Natural killer cell treated with Interleukin-12 subunit alpha and Interleukin-12 subunit beta and Interleukin-15 and Interleukin-18, amount 100 ng/mL, for 72 hours (primary cell): ENCODE data around the gene DOCK3. TPM values are rescaled to one million over a fixed set of nuclear protein-coding genes. Genes with fewer than 3 reads are reported as not detected.
A peak's percentile ranks its signal among the peaks of the same experiment; 100 is the strongest.
"Not testable (repeated sequence)": the region's sequence is repeated elsewhere in the genome, so short reads cannot be mapped to it uniquely, and the experiment has no call there.

ENCODE experiments used
- ATAC-seq, 2 donors: fragments of 150-1000 bp; cut with Tn5 transposase in 1 of 2; sonication (Bioruptor Pico), chemical (Tn5 transposase) in 1 of 2; 2 replicates each; pipeline ENCODE4 v1.10.0; 2021
- DNase-seq: peaks from one replicate; pipeline ENCODE4 v3.0.0; 2022; ENCODE audit warnings: low spot score
- H3K27ac Mint-ChIP-seq, 2 donors: 1 replicate in 1 of 2; 2 replicates in 1 of 2; pipeline ENCODE4 v1.8.0; 2022; ENCODE audit warnings: mixed read lengths in 2 of 2, mild to moderate bottlenecking in 1 of 2, moderate library complexity in 1 of 2
- H3K27me3 Mint-ChIP-seq, 2 donors: 1 replicate in 1 of 2; 2 replicates in 1 of 2; pipeline ENCODE4 v1.8.0; 2022; ENCODE audit warnings: mixed read lengths in 2 of 2
- H3K36me3 Mint-ChIP-seq: one replicate; pipeline ENCODE4 v1.8.0; 2022; ENCODE audit warnings: mixed read lengths
- H3K4me1 Mint-ChIP-seq, 2 donors: 1 replicate in 1 of 2; 2 replicates in 1 of 2; pipeline ENCODE4 v1.8.0; 2022; ENCODE audit warnings: low read depth in 2 of 2, mixed read lengths in 2 of 2, mild to moderate bottlenecking in 1 of 2
- H3K4me3 Mint-ChIP-seq: one replicate; pipeline ENCODE4 v1.8.0; 2022; ENCODE audit warnings: mixed read lengths
- H3K9me3 Mint-ChIP-seq: 2 replicates; pipeline ENCODE4 v1.8.0; 2022; ENCODE audit warnings: mixed read lengths
- total RNA-seq, 2 donors: library from RNA; stranded (reverse); gene quantifications; one replicate each; pipeline ENCODE4 v1.2.3, GENCODE V29; 2022

DOCK3 gene
- total RNA-seq, 2 donors from 2014 or later: 1.3 to 4.5 TPM

GRCh38 chr3:51075221-51075775, 400.6 kb downstream of the DOCK3 start:
- H3K4me3 Mint-ChIP-seq: no peak overlapping the region
- H3K36me3 Mint-ChIP-seq: no peaks in the 10 kb centered on the region
- ATAC-seq: no peak
- no peaks in the 10 kb centered on the region for H3K9me3 Mint-ChIP-seq
- DNase-seq: no peak
- no peak overlapping the region for H3K27ac Mint-ChIP-seq
- H3K4me1 Mint-ChIP-seq: no peaks in the 10 kb centered on the region
- no peaks in the 10 kb centered on the region for H3K27me3 Mint-ChIP-seq

- DNase-seq: no peak
- peaks cover 27% of the 10 kb centered on the region for H3K9me3 Mint-ChIP-seq
- peaks cover 0 to 7% of the 10 kb centered on the region in 2 donors for H3K27me3 Mint-ChIP-seq
- ATAC-seq: no peak
- no peak overlapping the region for H3K4me3 Mint-ChIP-seq
- no peaks in the 10 kb centered on the region for H3K4me1 Mint-ChIP-seq
- peaks cover 29% of the 10 kb centered on the region for H3K36me3 Mint-ChIP-seq
- no peak overlapping the region for H3K27ac Mint-ChIP-seq
These were observed 407.6 kb downstream of the DOCK3 start for GRCh38 chr3:51082363-51082762.

DNA sequence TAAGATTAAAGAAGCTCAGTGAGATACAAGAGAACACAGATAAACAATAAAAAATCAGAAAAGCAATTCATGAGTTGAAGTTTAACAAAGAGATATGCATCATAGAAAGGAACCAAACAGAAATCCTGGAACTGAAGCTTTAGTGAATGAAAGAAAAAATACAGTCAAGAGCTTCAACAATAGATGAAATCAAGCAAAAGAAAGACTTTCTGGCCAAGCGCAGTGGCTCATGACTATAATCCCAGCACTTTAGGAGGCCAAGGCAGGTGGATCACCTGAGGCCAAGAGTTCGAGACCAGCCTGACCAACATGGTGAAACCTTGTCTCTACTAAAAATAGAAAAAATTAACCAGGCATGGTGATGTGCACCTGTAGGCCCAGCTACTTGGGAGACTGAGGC, 408.8 kb downstream of the DOCK3 start:
- DNase-seq: no peak
- H3K27ac Mint-ChIP-seq: no peak overlapping the region
- H3K4me3 Mint-ChIP-seq: no peak overlapping the region
- peaks cover 27% of the 10 kb centered on the region for H3K9me3 Mint-ChIP-seq
- H3K36me3 Mint-ChIP-seq: peaks cover 29% of the 10 kb centered on the region
- peaks cover 0 to 11% of the 10 kb centered on the region in 2 donors for H3K27me3 Mint-ChIP-seq
- ATAC-seq: no peak
- no peaks in the 10 kb centered on the region for H3K4me1 Mint-ChIP-seq

- DNase-seq, H3K36me3 Mint-ChIP-seq, H3K27me3 Mint-ChIP-seq, H3K27ac Mint-ChIP-seq, H3K9me3 Mint-ChIP-seq, H3K4me3 Mint-ChIP-seq, H3K4me1 Mint-ChIP-seq, ATAC-seq: not testable (repeated sequence)
These were observed 417.4 kb downstream of the DOCK3 start for GRCh38 chr3:51092141-51092540.

DNA sequence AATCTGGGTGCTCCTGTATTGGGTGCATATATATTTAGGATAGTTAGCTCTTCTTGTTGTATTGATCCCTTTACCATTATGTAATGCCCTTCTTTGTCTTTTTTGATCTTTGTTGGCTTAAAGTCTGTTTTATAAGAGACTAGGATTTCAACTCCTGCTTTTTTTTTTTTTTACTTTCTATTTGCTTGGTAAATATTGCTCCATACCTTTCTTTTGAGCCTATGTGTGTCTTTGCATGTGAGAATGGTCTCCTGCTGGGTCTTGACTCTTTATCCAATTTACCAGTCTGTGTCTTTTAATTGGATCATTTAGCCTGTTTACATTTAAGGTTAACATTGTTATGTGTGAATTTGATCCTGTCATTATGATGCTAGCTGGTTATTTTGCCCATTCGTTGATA, 420.1 kb downstream of the DOCK3 start:
- not testable (repeated sequence) for DNase-seq, H3K27ac Mint-ChIP-seq, H3K27me3 Mint-ChIP-seq, H3K36me3 Mint-ChIP-seq, H3K4me3 Mint-ChIP-seq, H3K9me3 Mint-ChIP-seq, H3K4me1 Mint-ChIP-seq, ATAC-seq

DNA sequence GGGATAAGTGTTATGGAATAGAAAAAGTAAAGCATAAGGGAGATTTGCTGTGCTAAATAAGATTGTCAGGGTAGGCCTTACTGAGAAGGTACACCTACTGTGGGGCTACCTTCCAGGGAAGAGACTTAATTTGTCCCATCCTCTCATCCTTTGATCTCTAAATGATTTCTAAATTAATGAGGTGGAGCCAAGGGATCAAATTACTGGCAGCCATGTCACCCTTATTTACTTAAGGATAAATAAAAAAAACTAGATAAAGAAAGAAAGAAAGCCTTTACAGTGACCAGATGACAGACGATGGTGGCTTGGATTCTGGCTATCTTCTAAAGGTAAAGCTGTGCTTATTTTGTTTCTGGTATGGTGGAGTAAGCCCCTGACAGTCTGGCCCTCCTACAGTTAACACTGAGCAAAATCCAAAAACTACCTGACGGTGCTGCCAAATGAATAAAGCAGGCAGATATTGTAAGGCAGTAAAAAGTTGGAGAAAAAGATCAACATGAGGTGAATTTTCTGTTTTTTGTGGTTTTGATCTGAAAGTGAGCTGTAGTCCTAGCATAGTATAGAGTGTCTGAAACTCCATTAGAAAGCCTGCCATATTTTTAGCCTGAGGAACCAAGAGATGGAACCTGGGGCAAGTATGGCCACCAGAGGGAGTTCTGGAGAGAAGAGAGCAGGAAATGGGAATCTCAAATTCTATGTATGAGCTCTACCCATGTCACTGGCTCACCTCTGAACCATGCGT, 425.2 kb downstream of the DOCK3 start:
- no peak for DNase-seq
- Mint-ChIP-seq H3K4me3 (no peak overlapping the region), H3K9me3 (peaks cover 2% of the 10 kb centered on the region), H3K27ac (peak overlapping the region in 1 of 2 donors; percentile 42), H3K36me3 (peaks cover 9% of the 10 kb centered on the region), H3K4me1 (peaks cover 0 to 10% of the 10 kb centered on the region in 2 donors), H3K27me3 (no peaks in the 10 kb centered on the region)
- no peak for ATAC-seq

- ATAC-seq: no peak
- Mint-ChIP-seq H3K4me3 (no peak overlapping the region), H3K27ac (no peak overlapping the region), H3K36me3 (peaks cover 9% of the 10 kb centered on the region), H3K4me1 (peaks cover 0 to 10% of the 10 kb centered on the region in 2 donors), H3K9me3 (no peaks in the 10 kb centered on the region), H3K27me3 (no peaks in the 10 kb centered on the region)
- no peak for DNase-seq
These were observed 425.8 kb downstream of the DOCK3 start for GRCh38 chr3:51100536-51100851.

DNA sequence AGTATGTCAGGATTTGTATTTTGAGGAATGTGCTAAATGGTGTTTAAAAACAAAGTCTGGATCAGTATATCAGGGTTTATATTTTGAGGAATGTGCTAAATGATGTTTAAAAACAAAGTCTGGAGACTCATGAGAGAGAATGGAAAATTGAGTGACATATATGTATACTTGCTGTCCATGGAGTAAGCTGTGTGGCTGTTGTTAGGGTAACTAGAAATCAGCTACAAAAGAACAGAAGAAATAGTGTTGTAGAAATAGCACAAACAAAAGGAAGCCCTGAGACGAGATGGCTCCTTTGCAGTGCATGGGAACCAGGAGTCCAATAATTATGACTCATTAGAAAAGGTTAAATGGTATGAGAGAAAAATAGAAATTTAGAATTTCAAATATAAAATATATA, 427.7 kb downstream of the DOCK3 start:
- H3K27me3 Mint-ChIP-seq: peaks cover 0 to 11% of the 10 kb centered on the region in 2 donors
- ATAC-seq: no peak
- H3K27ac Mint-ChIP-seq: no peak overlapping the region
- H3K4me1 Mint-ChIP-seq: peaks cover 0 to 10% of the 10 kb centered on the region in 2 donors
- H3K9me3 Mint-ChIP-seq: peaks cover 6% of the 10 kb centered on the region
- H3K4me3 Mint-ChIP-seq: no peak overlapping the region
- H3K36me3 Mint-ChIP-seq: peaks cover 7% of the 10 kb centered on the region
- no peak for DNase-seq

DNA sequence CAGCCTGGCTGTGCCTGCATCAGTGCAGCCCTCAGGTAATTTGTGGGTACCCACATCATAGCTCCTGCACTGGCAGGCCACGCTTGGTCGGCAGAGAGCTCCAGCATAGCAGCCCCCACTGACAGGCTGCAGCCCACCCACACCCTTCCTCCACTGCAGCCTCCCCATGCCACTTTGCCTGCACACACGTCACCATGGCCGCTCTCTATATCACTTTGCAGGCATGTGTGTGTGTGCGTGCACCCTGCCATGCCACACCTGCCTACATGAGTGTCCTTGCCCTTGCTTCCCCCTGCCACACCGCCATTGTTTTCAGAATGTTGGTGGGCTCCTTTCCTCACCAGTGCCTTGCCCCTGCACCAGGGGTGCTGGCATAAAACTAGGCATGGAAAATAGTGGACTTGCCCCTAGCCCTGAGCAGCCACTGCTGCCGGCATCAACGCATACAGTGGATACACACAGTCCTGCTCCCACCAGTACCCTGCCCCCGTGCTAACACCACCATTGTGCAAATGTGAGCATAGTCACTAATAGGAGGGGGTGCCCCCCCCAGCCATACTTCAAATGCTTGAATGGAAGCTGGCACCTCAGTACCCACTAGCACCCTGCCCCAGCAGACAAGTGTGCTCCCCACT, 431.6 kb downstream of the DOCK3 start:
- Mint-ChIP-seq H3K27me3 (peaks cover 13 to 16% of the 10 kb centered on the region in 2 donors), H3K36me3 (peaks cover 28% of the 10 kb centered on the region), H3K27ac (no peak overlapping the region), H3K4me3 (no peak overlapping the region), H3K9me3 (peaks cover 20% of the 10 kb centered on the region), H3K4me1 (no peaks in the 10 kb centered on the region)
- ATAC-seq: no peak
- DNase-seq: no peak

DNA sequence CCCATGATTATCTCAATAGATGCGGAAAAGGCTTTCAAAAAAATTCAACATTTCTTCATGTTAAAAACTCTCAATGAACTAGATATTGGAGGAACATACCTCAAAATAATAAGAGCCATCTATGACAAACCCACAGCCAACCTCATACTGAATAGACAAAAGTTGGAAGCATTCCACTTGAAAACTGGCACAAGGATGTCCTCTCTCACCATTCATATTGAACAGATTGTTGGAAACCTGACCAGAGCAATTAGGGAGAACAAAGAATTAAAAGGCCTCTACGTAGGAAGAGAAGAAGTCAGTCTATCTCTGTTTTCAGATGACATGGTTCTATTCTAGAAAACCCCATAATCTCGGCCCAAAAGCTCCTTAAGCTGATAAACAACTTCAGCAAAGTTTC, 435.9 kb downstream of the DOCK3 start:
- peaks cover 20% of the 10 kb centered on the region for H3K9me3 Mint-ChIP-seq
- peaks cover 34% of the 10 kb centered on the region for H3K36me3 Mint-ChIP-seq
- no peaks in the 10 kb centered on the region for H3K4me1 Mint-ChIP-seq
- peaks cover 13 to 16% of the 10 kb centered on the region in 2 donors for H3K27me3 Mint-ChIP-seq
- no peak for DNase-seq
- no peak for ATAC-seq
- H3K27ac Mint-ChIP-seq: no peak overlapping the region
- H3K4me3 Mint-ChIP-seq: no peak overlapping the region

- ATAC-seq (no peak), DNase-seq (no peak)
- H3K27me3 Mint-ChIP-seq: peaks cover 0 to 18% of the 10 kb centered on the region in 2 donors
These were observed 448.2 kb downstream of the DOCK3 start for GRCh38 chr3:51122944-51123343.

DNA sequence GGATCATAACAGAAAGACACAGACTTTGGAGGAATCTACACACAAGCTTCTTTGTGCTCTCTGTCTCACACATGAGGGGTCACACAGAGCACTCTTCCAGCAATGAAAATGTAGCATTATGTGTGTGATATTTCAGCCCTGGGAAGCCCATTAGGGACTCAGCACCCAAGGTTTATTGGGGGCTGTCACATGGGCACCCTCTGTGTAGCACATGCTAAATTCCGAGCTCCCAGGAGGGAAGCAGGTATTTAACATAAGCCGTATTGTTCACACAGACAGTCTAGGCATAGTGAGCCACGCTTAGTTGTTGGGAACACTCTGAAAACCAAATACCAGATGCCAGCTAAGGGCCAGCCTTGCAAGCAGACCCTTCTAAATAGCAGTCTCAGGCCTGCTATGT, 448.8 kb downstream of the DOCK3 start:
- Mint-ChIP-seq H3K4me3 (no peak overlapping the region), H3K4me1 (no peaks in the 10 kb centered on the region), H3K9me3 (peaks cover 5% of the 10 kb centered on the region), H3K27ac (no peak overlapping the region), H3K36me3 (peaks cover 16% of the 10 kb centered on the region), H3K27me3 (peaks cover 0 to 15% of the 10 kb centered on the region in 2 donors)
- ATAC-seq (no peak), DNase-seq (no peak)

More at GRCh38 chr3:51122944-51123343, 448.2 kb downstream of the DOCK3 start:
- peaks cover 5% of the 10 kb centered on the region for H3K9me3 Mint-ChIP-seq
- H3K36me3 Mint-ChIP-seq: peaks cover 17% of the 10 kb centered on the region
- no peaks in the 10 kb centered on the region for H3K4me1 Mint-ChIP-seq
- no peak overlapping the region for H3K27ac Mint-ChIP-seq
- no peak overlapping the region for H3K4me3 Mint-ChIP-seq

GRCh38 chr3:51131607-51132006, 456.9 kb downstream of the DOCK3 start:
- not testable (repeated sequence) for H3K27ac Mint-ChIP-seq, DNase-seq, H3K27me3 Mint-ChIP-seq, H3K4me3 Mint-ChIP-seq, H3K4me1 Mint-ChIP-seq, ATAC-seq, H3K9me3 Mint-ChIP-seq, H3K36me3 Mint-ChIP-seq

DNA sequence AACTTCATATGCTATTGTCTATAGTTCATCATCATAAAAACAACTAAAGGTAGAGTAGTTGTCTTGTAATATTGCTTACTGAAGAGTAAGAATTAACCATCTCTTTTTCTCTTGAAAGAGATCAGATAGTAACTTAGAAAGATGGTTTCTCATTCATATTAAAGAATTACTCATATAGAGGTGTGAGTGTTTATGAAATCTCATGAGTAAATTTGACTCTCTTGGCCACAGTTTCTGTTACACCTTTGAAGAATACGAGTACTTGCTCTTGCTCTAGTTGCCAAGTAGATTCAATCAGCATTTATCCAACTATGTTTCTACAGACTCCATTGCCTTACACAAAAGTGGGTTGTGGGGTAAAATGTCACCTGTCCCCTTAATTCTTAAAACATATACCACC, 463.0 kb downstream of the DOCK3 start:
- H3K4me3 Mint-ChIP-seq: no peak overlapping the region
- no peak for DNase-seq
- H3K4me1 Mint-ChIP-seq: peaks cover 11 to 12% of the 10 kb centered on the region in 2 donors
- H3K36me3 Mint-ChIP-seq: no peaks in the 10 kb centered on the region
- ATAC-seq: no peak
- no peak overlapping the region for H3K27ac Mint-ChIP-seq
- no peaks in the 10 kb centered on the region for H3K9me3 Mint-ChIP-seq
- H3K27me3 Mint-ChIP-seq: peaks cover 0 to 2% of the 10 kb centered on the region in 2 donors
